AG09319 (cell line): ENCODE results near the gene HOXA9.

ENCODE experiments used
- DNase-seq: peaks from one replicate; pipeline ENCODE4 v3.0.0-alpha.2; 2010; ENCODE audit warnings: low read depth; ENCODE audit errors: extremely low read depth
- CTCF ChIP-seq: IDR thresholded peaks from 2 replicates; pipeline ENCODE4 v1.5.1; 2011; ENCODE audit warnings: low read depth, mild to moderate bottlenecking, inconsistent platforms, low read length, moderate library complexity

Gene HOXA9

GRCh38 chr7:27130540-27131389 is 34.6 kb downstream of the HOXA9 start, which contains the start of gene HOXA4:
Gene HOXA4 (minus strand): TSS chr7:27130757. CDS start chr7:27130733, 24 bp downstream.
- DNase-seq, result no peak
- no peak for TF ChIP-seq CTCF

- DNase-seq, result no peak
- no peak for TF ChIP-seq CTCF
These were observed 35.4 kb downstream of the HOXA9 start for GRCh38 chr7:27129729-27130539.

GRCh38 chr7:27128776-27129728 is 36.3 kb downstream of the HOXA9 start:
- no peak for DNase-seq
- no peak for TF ChIP-seq CTCF

- no peak for DNase-seq
- no peak for TF ChIP-seq CTCF
These were observed 37.3 kb downstream of the HOXA9 start for GRCh38 chr7:27128034-27128433.

- DNase-seq, result no peak
- no peak for TF ChIP-seq CTCF
These were observed 38.6 kb downstream of the HOXA9 start for GRCh38 chr7:27126596-27127327.

- DNase-seq, result no peak
- no peak for TF ChIP-seq CTCF
These were observed 39.3 kb downstream of the HOXA9 start for GRCh38 chr7:27125986-27126394.
